Prostate gland (tissue), 2 donors: ENCODE data around the gene SIRT4.

ENCODE experiments used
- CTCF ChIP-seq, 4 experiments: fragments of 200-600 bp in 2 of 4; fragments of 450-650 bp in 2 of 4; sonication (generic) in 2 of 4; IDR thresholded peaks; 1 replicate in 3 of 4; 2 replicates in 1 of 4; pipeline ENCODE4 v1.5.1; 2016 to 2019; ENCODE audit warnings: antibody characterized with exemption in 4 of 4, mild to moderate bottlenecking in 2 of 4, moderate library complexity in 2 of 4
- POLR2A ChIP-seq: fragments of 450-650 bp; IDR thresholded peaks from one replicate; pipeline ENCODE4 v1.6.1; 2016; ENCODE audit warnings: antibody characterized with exemption, mild to moderate bottlenecking
- POLR2AphosphoS5 ChIP-seq: sonication (generic); formaldehyde crosslinking; IDR thresholded peaks from one replicate; pipeline ENCODE4 v1.6.1; 2017; ENCODE audit warnings: antibody characterized with exemption

GRCh38 chr12:120316798-120317223 is 14.7 kb downstream of the SIRT4 start:
- TF ChIP-seq CTCF (IDR thresholded peaks at IDR 0.05) (no peak), POLR2A (no peak), POLR2AphosphoS5 (no peak)
